ENCODE data around the gene ARHGEF18.
"Not testable (repeated sequence)": the region's sequence is repeated elsewhere in the genome, so short reads cannot be mapped to it uniquely, and the experiment has no call there.

Gene ARHGEF18

GRCh38 chr19:7366701-7367420 is 18.1 kb downstream of the ARHGEF18 start:
- H3K27ac ChIP-seq = no peak overlapping the region
- peak; percentile 40 for TF ChIP-seq CTCF (conservative IDR thresholded peaks at IDR 0.05)

- no peak for TF ChIP-seq CTCF (conservative IDR thresholded peaks at IDR 0.05)
- no peak overlapping the region for H3K27ac ChIP-seq
Observed at GRCh38 chr19:7368456-7368855, 19.7 kb downstream of the ARHGEF18 start.

- H3K27ac ChIP-seq = not testable (repeated sequence)
Observed at GRCh38 chr19:7368866-7369265, 20.1 kb downstream of the ARHGEF18 start.

- no peak for TF ChIP-seq CTCF (conservative IDR thresholded peaks at IDR 0.05)
- H3K27ac ChIP-seq = no peak overlapping the region
Observed at GRCh38 chr19:7370546-7370945, 21.8 kb downstream of the ARHGEF18 start.

- H3K27ac ChIP-seq = no peak overlapping the region
- no peak for TF ChIP-seq CTCF (conservative IDR thresholded peaks at IDR 0.05)
Observed at GRCh38 chr19:7371001-7371400, 22.3 kb downstream of the ARHGEF18 start.

- no peak overlapping the region for H3K27ac ChIP-seq
- TF ChIP-seq CTCF (conservative IDR thresholded peaks at IDR 0.05) = no peak
Observed at GRCh38 chr19:7372810-7373209, 24.1 kb downstream of the ARHGEF18 start.

- no peak for TF ChIP-seq CTCF (conservative IDR thresholded peaks at IDR 0.05)
- no peak overlapping the region for H3K27ac ChIP-seq
Observed at GRCh38 chr19:7373862-7374261, 25.1 kb downstream of the ARHGEF18 start.

- H3K27ac ChIP-seq = no peak overlapping the region
- TF ChIP-seq CTCF (conservative IDR thresholded peaks at IDR 0.05) = no peak
Observed at GRCh38 chr19:7376151-7376852, 27.6 kb downstream of the ARHGEF18 start.
